Calu3 (cell line): ENCODE measurements around the gene CCNB3. TPM values are rescaled to one million over a fixed set of nuclear protein-coding genes. Genes with fewer than 3 reads are reported as not detected.
"Not testable (repeated sequence)": the region's sequence is repeated elsewhere in the genome, so short reads cannot be mapped to it uniquely, and the experiment has no call there.

ENCODE experiments used
- BruUV-seq: library from RNA; stranded (reverse); fragments of 400-500 nt; replicated peaks from 2 replicates; lab custom pipeline; 2021; lab: Mats Ljungman, UMichigan
- CTCF ChIA-PET: fragments of 300-600 bp; sonication (Branson Sonifier 250); formaldehyde crosslinking; loops from one replicate; lab custom pipeline; 2022; ENCODE audit warnings: antibody characterized with exemption; lab: Charles Lee
- DNase-seq: peaks from one replicate; pipeline ENCODE4 v3.0.0; 2022
- H3K27ac Mint-ChIP-seq: one replicate; pipeline ENCODE4 v1.8.0; 2022; ENCODE audit warnings: mixed read lengths; ENCODE audit not compliant: unreplicated experiment
- H3K27me3 Mint-ChIP-seq: one replicate; pipeline ENCODE4 v1.8.0; 2022; ENCODE audit warnings: mixed read lengths; ENCODE audit not compliant: unreplicated experiment
- H3K36me3 Mint-ChIP-seq: one replicate; pipeline ENCODE4 v1.8.0; 2022; ENCODE audit warnings: mild to moderate bottlenecking, moderate library complexity, mixed read lengths; ENCODE audit not compliant: insufficient read depth, unreplicated experiment
- H3K4me1 Mint-ChIP-seq: one replicate; pipeline ENCODE4 v1.8.0; 2022; ENCODE audit warnings: mild to moderate bottlenecking, low read depth, mixed read lengths; ENCODE audit not compliant: unreplicated experiment
- H3K4me3 Mint-ChIP-seq: one replicate; pipeline ENCODE4 v1.8.0; 2022; ENCODE audit warnings: mild to moderate bottlenecking, low read depth, moderate library complexity, mixed read lengths; ENCODE audit not compliant: unreplicated experiment
- H3K9me3 Mint-ChIP-seq: one replicate; pipeline ENCODE4 v1.8.0; 2022; ENCODE audit warnings: low read depth, mixed read lengths; ENCODE audit not compliant: unreplicated experiment
- CTCF ChIP-seq: fragments of 200-600 bp; IDR thresholded peaks from one replicate; pipeline ENCODE4 v1.8.0; 2022; ENCODE audit warnings: antibody characterized with exemption; ENCODE audit not compliant: unreplicated experiment
- intact Hi-C: fragments of 100-400 bp; cut with micrococcal nuclease; formaldehyde crosslinking; loops from one replicate; pipeline ENCODE4 v1.10.0; 2022; ENCODE audit not compliant: unreplicated experiment
- total RNA-seq: library from RNA; stranded (reverse); gene quantifications from 2 replicates; pipeline ENCODE4 v1.2.3, GENCODE V29; 2022

The CCNB3 gene
- total RNA-seq, 1 experiment from 2014 or later: 0.73 TPM

DNA sequence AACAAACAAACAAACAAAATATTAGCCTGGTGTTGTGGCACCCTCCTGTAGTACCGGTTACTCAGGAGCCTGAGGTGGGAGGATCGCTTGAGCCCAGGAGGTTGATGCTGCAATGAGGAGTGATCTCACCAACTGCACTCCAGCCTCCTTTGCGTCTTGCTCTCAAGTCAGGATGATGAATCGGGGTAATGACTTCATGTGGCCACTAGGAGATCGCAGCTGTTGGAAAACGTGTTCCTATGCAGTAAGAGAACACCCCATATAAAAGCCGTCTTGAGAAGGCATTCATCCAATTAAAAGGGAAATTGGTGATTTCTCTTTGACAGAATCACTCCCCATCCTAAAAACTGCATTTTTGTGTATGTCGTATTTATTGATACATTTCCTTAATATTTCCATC, 6.9 kb downstream of the CCNB3 start:
- DNase-seq: no peak
- no peaks in the 10 kb centered on the region for H3K4me1 Mint-ChIP-seq
- intact Hi-C loops: no loop called here
- H3K36me3 Mint-ChIP-seq: no peaks in the 10 kb centered on the region
- CTCF ChIA-PET: no interaction called here
- no peaks in the 10 kb centered on the region for H3K9me3 Mint-ChIP-seq
- H3K27ac Mint-ChIP-seq: no peak overlapping the region
- no peak for TF ChIP-seq CTCF
- H3K4me3 Mint-ChIP-seq: no peak overlapping the region
- H3K27me3 Mint-ChIP-seq: no peaks in the 10 kb centered on the region
- no TSS peak for BruUV-seq

- TF ChIP-seq CTCF: no peak
- Mint-ChIP-seq H3K27me3 (no peaks in the 10 kb centered on the region), H3K9me3 (no peaks in the 10 kb centered on the region), H3K4me1 (no peaks in the 10 kb centered on the region), H3K4me3 (no peak overlapping the region), H3K36me3 (no peaks in the 10 kb centered on the region), H3K27ac (no peak overlapping the region)
- BruUV-seq: no TSS peak
- CTCF ChIA-PET: no interaction called here
- intact Hi-C loops: no loop called here
- DNase-seq: no peak
These were observed 76.7 kb downstream of the CCNB3 start for GRCh38 chrX:50281253-50281652.

GRCh38 chrX:50327235-50327634, 122.7 kb downstream of the CCNB3 start:
- H3K36me3 Mint-ChIP-seq: no peaks in the 10 kb centered on the region
- H3K27me3 Mint-ChIP-seq: no peaks in the 10 kb centered on the region
- BruUV-seq: no TSS peak
- no peak overlapping the region for H3K4me3 Mint-ChIP-seq
- no peak overlapping the region for H3K27ac Mint-ChIP-seq
- no peak for DNase-seq
- no peaks in the 10 kb centered on the region for H3K9me3 Mint-ChIP-seq
- intact Hi-C loops: no loop called here
- CTCF ChIA-PET: no interaction called here
- no peaks in the 10 kb centered on the region for H3K4me1 Mint-ChIP-seq
- TF ChIP-seq CTCF: no peak

GRCh38 chrX:50332668-50333067, 128.1 kb downstream of the CCNB3 start:
- DNase-seq, H3K4me1 Mint-ChIP-seq, H3K27me3 Mint-ChIP-seq, H3K36me3 Mint-ChIP-seq, H3K4me3 Mint-ChIP-seq, H3K9me3 Mint-ChIP-seq, BruUV-seq, H3K27ac Mint-ChIP-seq, intact Hi-C loops, CTCF ChIA-PET: not testable (repeated sequence)

DNA sequence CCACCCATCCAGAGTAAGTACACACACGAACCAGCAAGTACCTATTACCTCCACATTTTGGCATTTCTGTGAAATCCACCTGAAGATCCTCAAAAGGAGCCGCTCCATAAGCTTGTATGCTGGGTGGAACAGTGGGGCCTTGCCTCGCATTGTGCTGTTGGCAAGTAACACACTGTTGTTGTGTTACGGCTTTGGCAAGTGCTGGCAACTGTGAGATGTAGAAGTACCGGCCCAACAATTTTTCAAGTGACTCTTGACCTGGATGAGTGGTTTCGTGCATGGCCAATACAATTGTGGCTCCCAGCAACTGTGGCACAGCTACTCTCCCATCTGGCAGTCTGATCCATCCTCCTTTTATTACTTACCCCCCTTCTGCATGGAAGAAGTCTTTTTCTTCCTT, 128.7 kb downstream of the CCNB3 start:
- TF ChIP-seq CTCF: no peak
- H3K36me3 Mint-ChIP-seq: no peaks in the 10 kb centered on the region
- intact Hi-C loops: no loop called here
- no peak overlapping the region for H3K27ac Mint-ChIP-seq
- H3K4me3 Mint-ChIP-seq: no peak overlapping the region
- H3K27me3 Mint-ChIP-seq: no peaks in the 10 kb centered on the region
- no TSS peak for BruUV-seq
- CTCF ChIA-PET: no interaction called here
- no peaks in the 10 kb centered on the region for H3K9me3 Mint-ChIP-seq
- H3K4me1 Mint-ChIP-seq: no peaks in the 10 kb centered on the region
- DNase-seq: no peak
